Keratinocyte (primary cell): ENCODE measurements around the gene LRRTM1. TPM values are rescaled to one million over a fixed set of nuclear protein-coding genes. Genes with fewer than 3 reads are reported as not detected.

Source experiments
- DNase-seq: peaks from one replicate; pipeline ENCODE4 v3.0.0-alpha.2; 2011; ENCODE audit warnings: low read depth, missing footprints, low spot score
- FAIRE-seq: peaks from 2 replicates; lab custom pipeline; 2011; peaks lifted over from hg19 to GRCh38; lab: Jason Lieb, UNC
- H2AFZ ChIP-seq: 2 replicates; pipeline ENCODE4 v1.6.0; 2012; ENCODE audit warnings: low read length, control low read depth, inconsistent platforms; ENCODE audit not compliant: control insufficient read depth
- H3K27ac ChIP-seq: 2 replicates; pipeline ENCODE4 v1.5.1; 2011; ENCODE audit warnings: low read length; ENCODE audit not compliant: control insufficient read depth, insufficient read depth
- H3K27me3 ChIP-seq: 3 replicates; pipeline ENCODE4 v1.6.0; 2011; ENCODE audit warnings: low read length; ENCODE audit not compliant: control insufficient read depth, insufficient read depth; ENCODE audit errors: extremely low read depth
- H3K36me3 ChIP-seq, 2 experiments: 2 replicates in 1 of 2; 3 replicates in 1 of 2; pipeline ENCODE4 v1.5.1; 2011; ENCODE audit warnings: low read length in 2 of 2, mild to moderate bottlenecking in 1 of 2; ENCODE audit not compliant: control insufficient read depth in 2 of 2, insufficient read depth in 2 of 2; ENCODE audit errors: extremely low read depth in 1 of 2
- H3K4me1 ChIP-seq: 3 replicates; pipeline ENCODE4 v1.5.1; 2011; ENCODE audit warnings: low read length; ENCODE audit not compliant: control insufficient read depth, insufficient read depth; ENCODE audit errors: extremely low read depth
- H3K4me2 ChIP-seq: 3 replicates; pipeline ENCODE4 v1.6.0; 2011; ENCODE audit warnings: low read depth, low read length; ENCODE audit not compliant: control insufficient read depth, insufficient read depth; ENCODE audit errors: extremely low read depth
- H3K4me3 ChIP-seq, 3 experiments: fragments of 200-600 bp in 1 of 3; sonication (generic) in 1 of 3; 2 replicates in 2 of 3; 3 replicates in 1 of 3; pipeline ENCODE4 v1.5.1; 2011 to 2016; ENCODE audit warnings: low read length in 3 of 3, mild to moderate bottlenecking in 3 of 3, control low read depth in 2 of 3, inconsistent platforms in 1 of 3, low read depth in 1 of 3, mixed read lengths in 1 of 3, mixed run types in 1 of 3, moderate library complexity in 1 of 3; ENCODE audit not compliant: control insufficient read depth in 2 of 3, insufficient read depth in 2 of 3; ENCODE audit errors: extremely low read depth in 1 of 3
- H3K79me2 ChIP-seq: 2 replicates; pipeline ENCODE4 v1.6.0; 2012; ENCODE audit warnings: low read length; ENCODE audit not compliant: control insufficient read depth, insufficient read depth
- H3K9ac ChIP-seq: 3 replicates; pipeline ENCODE4 v1.6.0; 2011; ENCODE audit warnings: low read length; ENCODE audit not compliant: control insufficient read depth, insufficient read depth; ENCODE audit errors: extremely low read depth
- H3K9me1 ChIP-seq: 3 replicates; pipeline ENCODE4 v1.6.0; 2011; ENCODE audit warnings: low read length; ENCODE audit not compliant: control insufficient read depth, insufficient read depth; ENCODE audit errors: extremely low read depth
- H3K9me3 ChIP-seq: 2 replicates; pipeline ENCODE4 v1.5.1; 2012; ENCODE audit warnings: low read depth, low read length; ENCODE audit not compliant: control insufficient read depth
- H4K20me1 ChIP-seq: 3 replicates; pipeline ENCODE4 v1.6.0; 2011; ENCODE audit warnings: low read length; ENCODE audit not compliant: control insufficient read depth, insufficient read depth; ENCODE audit errors: extremely low read depth
- EZH2 ChIP-seq: IDR thresholded peaks from one replicate; pipeline ENCODE4 v1.6.1; 2012; ENCODE audit warnings: inconsistent platforms, mild to moderate bottlenecking, low read length, moderate library complexity
- dilution Hi-C: fragments of 300-500 bp; cut with MboI; formaldehyde crosslinking; loops from one replicate; pipeline ENCODE4 v1.7.0; 2020; ENCODE audit warnings: low sequenced_read_pairs; ENCODE audit not compliant: extremely low pct_ligation_motif_present
- polyA plus RNA-seq, 5 experiments: library from polyadenylated mRNA; depleted of rRNA in 3 of 5; stranded (reverse) in 3 of 5; stranded (forward) in 1 of 5; unstranded in 1 of 5; fragments of >200 nt; gene quantifications; 1 replicate in 1 of 5; 2 replicates in 3 of 5; 3 replicates in 1 of 5; pipeline versions ENCODE4 v1.2.1 to v1.2.3, GENCODE V29; 2011 to 2012; ENCODE audit warnings: missing spikeins in 2 of 5, low read depth in 1 of 5, low replicate concordance in 1 of 5
- TF ChIP-seq, protein P1 (sequence below), 3 experiments: IDR thresholded peaks in 1 of 3; conservative IDR thresholded peaks in 1 of 3; optimal IDR thresholded peaks in 1 of 3; 2 replicates in 2 of 3; 3 replicates in 1 of 3; pipeline versions ENCODE3 to v1.5.1; 2011; ENCODE audit warnings: low read length in 3 of 3, mild to moderate bottlenecking in 3 of 3, moderate library complexity in 2 of 3, control low read depth in 1 of 3, inconsistent platforms in 1 of 3; ENCODE audit not compliant: insufficient read depth in 2 of 3; ENCODE audit errors: extremely low read depth in 1 of 3

LRRTM1 gene
- polyA plus RNA-seq, 1 donor (not counting 4 experiments of a cell fraction or from before 2014, with no cell fraction given) = not detected

DNA sequence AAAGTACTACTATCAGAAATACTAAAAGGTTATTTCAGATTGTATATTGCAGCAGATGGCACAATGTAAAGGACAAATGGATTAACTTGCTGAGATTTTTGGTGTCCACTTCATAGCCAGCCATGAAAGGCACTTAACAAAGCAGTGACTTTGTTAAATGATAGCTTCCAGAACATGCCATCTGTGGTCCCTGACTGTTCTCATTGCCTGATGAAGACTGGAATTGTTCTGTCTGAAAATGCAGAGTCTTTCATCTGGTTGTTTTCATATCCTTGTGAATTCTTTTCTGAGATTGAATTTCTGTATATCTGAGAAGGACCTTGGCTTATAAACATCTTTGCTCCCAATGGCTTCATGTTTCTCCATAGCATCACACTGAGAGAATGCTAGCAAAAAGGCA is 44.4 kb upstream of the LRRTM1 start:
- DNase-seq (no peak), FAIRE-seq (no peak)
- Histone ChIP-seq H3K9ac (no peak overlapping the region), H3K79me2 (no peaks in the 10 kb centered on the region), H3K27ac (no peak overlapping the region), H3K27me3 (no peaks in the 10 kb centered on the region), H3K4me1 (no peaks in the 10 kb centered on the region), H3K4me3 (no peak overlapping the region), H3K9me1 (no peaks in the 10 kb centered on the region), H3K4me2 (no peak overlapping the region), H3K36me3 (no peaks in the 10 kb centered on the region), H3K9me3 (no peaks in the 10 kb centered on the region), H4K20me1 (no peaks in the 10 kb centered on the region), H2AFZ (no peak overlapping the region)
- TF ChIP-seq, protein P1, sequence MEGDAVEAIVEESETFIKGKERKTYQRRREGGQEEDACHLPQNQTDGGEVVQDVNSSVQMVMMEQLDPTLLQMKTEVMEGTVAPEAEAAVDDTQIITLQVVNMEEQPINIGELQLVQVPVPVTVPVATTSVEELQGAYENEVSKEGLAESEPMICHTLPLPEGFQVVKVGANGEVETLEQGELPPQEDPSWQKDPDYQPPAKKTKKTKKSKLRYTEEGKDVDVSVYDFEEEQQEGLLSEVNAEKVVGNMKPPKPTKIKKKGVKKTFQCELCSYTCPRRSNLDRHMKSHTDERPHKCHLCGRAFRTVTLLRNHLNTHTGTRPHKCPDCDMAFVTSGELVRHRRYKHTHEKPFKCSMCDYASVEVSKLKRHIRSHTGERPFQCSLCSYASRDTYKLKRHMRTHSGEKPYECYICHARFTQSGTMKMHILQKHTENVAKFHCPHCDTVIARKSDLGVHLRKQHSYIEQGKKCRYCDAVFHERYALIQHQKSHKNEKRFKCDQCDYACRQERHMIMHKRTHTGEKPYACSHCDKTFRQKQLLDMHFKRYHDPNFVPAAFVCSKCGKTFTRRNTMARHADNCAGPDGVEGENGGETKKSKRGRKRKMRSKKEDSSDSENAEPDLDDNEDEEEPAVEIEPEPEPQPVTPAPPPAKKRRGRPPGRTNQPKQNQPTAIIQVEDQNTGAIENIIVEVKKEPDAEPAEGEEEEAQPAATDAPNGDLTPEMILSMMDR (optimal IDR thresholded peaks at IDR 0.05 in 1 of 3, IDR thresholded peaks at IDR 0.05 in 1 of 3, conservative IDR thresholded peaks at IDR 0.05 in 1 of 3; ENCODE audit: extremely low read depth in 1 of 3, insufficient read depth in 2 of 3, low read length in 3 of 3) = no peak
- dilution Hi-C loops = no loop called here

DNA sequence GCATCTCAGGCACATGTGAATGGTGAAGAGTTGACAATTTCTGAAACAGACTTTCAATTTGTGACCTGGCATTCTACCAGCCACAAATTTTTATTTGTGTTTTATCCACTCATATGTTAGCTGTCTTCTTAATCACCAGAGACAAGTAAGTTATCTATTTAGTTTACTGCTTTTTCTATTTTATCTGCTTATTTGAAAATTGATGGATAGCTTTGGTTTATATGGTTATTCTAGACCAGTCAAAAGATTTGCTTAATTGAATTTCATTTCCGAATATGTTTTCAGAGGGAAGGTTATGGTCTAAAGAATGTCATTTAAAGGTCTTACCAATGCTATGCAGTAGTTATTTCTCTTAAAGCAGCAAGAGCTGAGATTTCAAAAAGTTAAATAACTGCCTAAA is 43.5 kb upstream of the LRRTM1 start:
- Histone ChIP-seq H3K4me1 (no peaks in the 10 kb centered on the region), H3K36me3 (no peaks in the 10 kb centered on the region), H3K4me2 (no peak overlapping the region), H3K9ac (no peak overlapping the region), H3K9me1 (no peaks in the 10 kb centered on the region), H3K4me3 (no peak overlapping the region), H3K79me2 (no peaks in the 10 kb centered on the region), H2AFZ (no peak overlapping the region), H3K27me3 (no peaks in the 10 kb centered on the region), H3K9me3 (no peaks in the 10 kb centered on the region), H3K27ac (no peak overlapping the region), H4K20me1 (no peaks in the 10 kb centered on the region)
- DNase-seq (no peak), FAIRE-seq (no peak)
- dilution Hi-C loops = no loop called here
- TF ChIP-seq EZH2 = no peak
- TF ChIP-seq, protein P1 (optimal IDR thresholded peaks at IDR 0.05 in 1 of 3, IDR thresholded peaks at IDR 0.05 in 1 of 3, conservative IDR thresholded peaks at IDR 0.05 in 1 of 3; ENCODE audit: extremely low read depth in 1 of 3, insufficient read depth in 2 of 3, low read length in 3 of 3) = no peak
